MM.1S (cell line): Measurements from ENCODE around the gene SLC29A3.

Source experiments
- DNase-seq: peaks from one replicate; pipeline ENCODE4 v3.0.0-alpha.2; 2015
- H2AFZ ChIP-seq: fragments of 300-600 bp; sonication (generic); 2 replicates; pipeline ENCODE4 v1.6.0; 2016; ENCODE audit warnings: antibody characterized with exemption, low read length
- H3F3A ChIP-seq: fragments of 300-600 bp; sonication (generic); 2 replicates; pipeline ENCODE4 v1.6.1; 2016; ENCODE audit warnings: mild to moderate bottlenecking, antibody characterized with exemption, low read length, moderate library complexity, mixed read lengths; ENCODE audit not compliant: insufficient read depth
- H3K27ac ChIP-seq: fragments of 300-600 bp; sonication (generic); 2 replicates; pipeline ENCODE4 v1.5.1; 2016; ENCODE audit warnings: mild to moderate bottlenecking, low read length
- H3K27me3 ChIP-seq: fragments of 300-600 bp; sonication (generic); replicated peaks from 2 replicates; pipeline ENCODE4 v1.6.0; 2016; ENCODE audit warnings: low read length; ENCODE audit not compliant: insufficient read depth
- H3K36me3 ChIP-seq: fragments of 300-600 bp; sonication (generic); replicated peaks from 2 replicates; pipeline ENCODE4 v1.6.1; 2016; ENCODE audit warnings: mild to moderate bottlenecking, low read length, mixed read lengths; ENCODE audit not compliant: insufficient read depth
- H3K4me1 ChIP-seq: fragments of 300-600 bp; sonication (generic); 2 replicates; pipeline ENCODE4 v1.6.1; 2016; ENCODE audit warnings: low read length, mixed read lengths
- H3K4me2 ChIP-seq: fragments of 300-600 bp; sonication (generic); 2 replicates; pipeline ENCODE4 v1.6.0; 2016; ENCODE audit warnings: low read depth, low read length
- H3K4me3 ChIP-seq: fragments of 300-600 bp; sonication (generic); 2 replicates; pipeline ENCODE4 v1.5.1; 2016; ENCODE audit warnings: low read length, mixed read lengths
- H3K79me2 ChIP-seq: fragments of 300-600 bp; sonication (generic); 2 replicates; pipeline ENCODE4 v1.6.1; 2016; ENCODE audit warnings: mixed run types, low read length, mixed read lengths
- H3K9ac ChIP-seq: fragments of 300-600 bp; sonication (generic); 2 replicates; pipeline ENCODE4 v1.6.1; 2016; ENCODE audit warnings: low read length, mixed read lengths
- H3K9me2 ChIP-seq: fragments of 300-600 bp; sonication (generic); replicated peaks from 2 replicates; pipeline ENCODE4 v1.6.1; 2016; ENCODE audit warnings: mild to moderate bottlenecking, low read length, mixed read lengths; ENCODE audit not compliant: insufficient read depth
- H3K9me3 ChIP-seq: fragments of 300-600 bp; sonication (generic); replicated peaks from 2 replicates; pipeline ENCODE4 v1.6.1; 2016; ENCODE audit warnings: mild to moderate bottlenecking, low read length, mixed read lengths; ENCODE audit not compliant: insufficient read depth
- H4K20me1 ChIP-seq: fragments of 300-600 bp; sonication (generic); 2 replicates; pipeline ENCODE4 v1.6.1; 2016; ENCODE audit warnings: mild to moderate bottlenecking, low read length, moderate library complexity, mixed read lengths; ENCODE audit not compliant: insufficient read depth
- CTCF ChIP-seq: fragments of 300-600 bp; sonication (generic); IDR thresholded peaks from 2 replicates; pipeline ENCODE4 v1.5.1; 2016; ENCODE audit warnings: antibody characterized with exemption, low read length, mixed read lengths
- EZH2 ChIP-seq: fragments of 300-600 bp; sonication (generic); optimal IDR thresholded peaks from 2 replicates; pipeline ENCODE3; 2017; ENCODE audit warnings: low read depth, mild to moderate bottlenecking, antibody characterized with exemption, low read length, mixed read lengths
- EZH2phosphoT487 ChIP-seq: fragments of 300-600 bp; sonication (generic); IDR thresholded peaks from 2 replicates; pipeline ENCODE4 v1.6.1; 2018; ENCODE audit warnings: antibody characterized with exemption, low read length

SLC29A3 gene

DNA sequence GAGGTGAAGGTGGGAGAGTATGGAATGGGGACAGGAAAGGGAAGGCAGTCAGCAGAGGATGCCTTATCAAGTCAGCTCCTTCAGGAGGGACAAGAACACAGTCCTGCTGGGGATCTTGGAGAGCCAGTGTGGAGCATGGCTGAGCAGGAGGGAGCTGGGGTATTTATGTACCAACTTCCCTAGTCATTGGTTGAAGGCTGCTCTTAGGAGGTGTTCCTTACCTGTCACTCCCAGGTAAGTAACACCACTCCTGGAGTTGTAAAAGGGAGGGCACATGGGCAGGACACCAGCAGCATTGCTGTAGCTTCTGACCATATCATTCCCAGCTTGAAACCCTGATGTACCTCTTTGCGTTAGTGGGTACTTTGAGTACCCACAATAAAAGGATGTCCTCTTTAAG is 29.8 kb downstream of the SLC29A3 start:
- no peak for TF ChIP-seq EZH2
- Histone ChIP-seq H3K9me3 (no peaks in the 10 kb centered on the region), H3K36me3 (no peaks in the 10 kb centered on the region), H3K79me2 (no peaks in the 10 kb centered on the region), H3K4me1 (no peaks in the 10 kb centered on the region), H3K4me3 (no peak overlapping the region), H3K27ac (no peak overlapping the region), H3K4me2 (no peak overlapping the region), H4K20me1 (no peaks in the 10 kb centered on the region), H3K27me3 (no peaks in the 10 kb centered on the region), H3K9ac (no peak overlapping the region), H3F3A (no peaks in the 10 kb centered on the region), H2AFZ (no peak overlapping the region), H3K9me2 (no peaks in the 10 kb centered on the region)
- DNase-seq, result no peak

GRCh38 chr10:71349406-71349805 is 30.3 kb downstream of the SLC29A3 start:
- no peak for DNase-seq
- H3K36me3 ChIP-seq, result no peaks in the 10 kb centered on the region
- no peak overlapping the region for H3K4me2 ChIP-seq
- no peak for TF ChIP-seq CTCF
- TF ChIP-seq EZH2, result no peak
- no peak for TF ChIP-seq EZH2phosphoT487
- no peak overlapping the region for H2AFZ ChIP-seq
- H3K79me2 ChIP-seq, result no peaks in the 10 kb centered on the region
- no peak overlapping the region for H3K4me3 ChIP-seq
- H3F3A ChIP-seq, result no peaks in the 10 kb centered on the region
- H3K9ac ChIP-seq, result no peak overlapping the region
- H3K27ac ChIP-seq, result no peak overlapping the region
- no peaks in the 10 kb centered on the region for H3K4me1 ChIP-seq
- H3K9me2 ChIP-seq, result no peaks in the 10 kb centered on the region
- H3K27me3 ChIP-seq, result no peaks in the 10 kb centered on the region
- no peaks in the 10 kb centered on the region for H4K20me1 ChIP-seq
- no peaks in the 10 kb centered on the region for H3K9me3 ChIP-seq

GRCh38 chr10:71351087-71351486 is 32.0 kb downstream of the SLC29A3 start:
- Histone ChIP-seq H3F3A (no peaks in the 10 kb centered on the region), H3K9me2 (no peaks in the 10 kb centered on the region), H4K20me1 (no peaks in the 10 kb centered on the region)

More at GRCh38 chr10:71351087-71351486, 32.0 kb downstream of the SLC29A3 start:
- no peak overlapping the region for H3K4me2 ChIP-seq
- H3K79me2 ChIP-seq, result no peaks in the 10 kb centered on the region
- H3K9me3 ChIP-seq, result no peaks in the 10 kb centered on the region
- H3K27ac ChIP-seq, result no peak overlapping the region
- H3K4me3 ChIP-seq, result no peak overlapping the region
- H2AFZ ChIP-seq, result no peak overlapping the region
- H3K4me1 ChIP-seq, result no peaks in the 10 kb centered on the region
- H3K9ac ChIP-seq, result no peak overlapping the region
- H3K27me3 ChIP-seq, result no peaks in the 10 kb centered on the region
- H3K36me3 ChIP-seq, result no peaks in the 10 kb centered on the region
- TF ChIP-seq EZH2, result no peak
- no peak for TF ChIP-seq EZH2phosphoT487
- no peak for TF ChIP-seq CTCF
- no peak for DNase-seq
